ENCODE measurements around the gene E2F1. TPM values are rescaled to one million over a fixed set of nuclear protein-coding genes. Genes with fewer than 3 reads are reported as not detected.

E2F1 gene
- total RNA-seq, 2 experiments from 2014 or later, result 60.0 to 61.7 TPM

DNA sequence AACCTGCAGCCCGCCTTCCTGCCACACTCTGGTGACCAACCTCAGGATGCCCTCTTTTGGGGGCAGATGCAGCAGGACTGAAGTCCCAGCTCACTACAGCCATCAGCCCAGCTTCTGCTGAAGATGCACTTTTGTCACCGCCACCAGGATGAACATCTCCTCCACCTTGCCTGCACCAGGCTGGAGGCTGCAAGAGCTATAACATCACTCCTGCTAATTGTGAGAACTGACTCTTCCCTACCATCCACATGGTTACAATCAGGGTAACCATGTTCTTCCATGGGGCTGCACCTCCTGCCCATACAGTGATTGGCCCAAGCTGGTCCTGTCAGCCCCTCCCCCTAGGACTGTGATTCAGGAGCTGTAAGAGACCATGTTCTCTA lies 21.4 kb downstream of the E2F1 start:
- Mint-ChIP-seq H3K9me3 (no peaks in the 10 kb centered on the region), H3K27ac (peak overlapping the region; percentile 88), H3K4me1 (peaks cover 52% of the 10 kb centered on the region), H3K36me3 (ENCODE audit: low read depth) (peaks cover 11% of the 10 kb centered on the region), H3K4me3 (peak overlapping the region; percentile 79), H3K27me3 (no peaks in the 10 kb centered on the region)
- DNase-seq, result no peak
- POLR2A ChIA-PET, result interaction anchor here (0.7 to 16.8 kb wide), 16 partner anchors 9 to 221 kb away, joined by 3 to 312 read pairs (median 16); partner anchors contain the start of genes CBFA2T2, E2F1, PXMP4 and SNTA1
- CTCF ChIA-PET, result interaction anchor here (0.6 to 1.4 kb wide), 5 partner anchors 10 to 211 kb away, joined by 3 to 5 read pairs (median 3); partner anchors contain the start of gene ZNF341

DNA sequence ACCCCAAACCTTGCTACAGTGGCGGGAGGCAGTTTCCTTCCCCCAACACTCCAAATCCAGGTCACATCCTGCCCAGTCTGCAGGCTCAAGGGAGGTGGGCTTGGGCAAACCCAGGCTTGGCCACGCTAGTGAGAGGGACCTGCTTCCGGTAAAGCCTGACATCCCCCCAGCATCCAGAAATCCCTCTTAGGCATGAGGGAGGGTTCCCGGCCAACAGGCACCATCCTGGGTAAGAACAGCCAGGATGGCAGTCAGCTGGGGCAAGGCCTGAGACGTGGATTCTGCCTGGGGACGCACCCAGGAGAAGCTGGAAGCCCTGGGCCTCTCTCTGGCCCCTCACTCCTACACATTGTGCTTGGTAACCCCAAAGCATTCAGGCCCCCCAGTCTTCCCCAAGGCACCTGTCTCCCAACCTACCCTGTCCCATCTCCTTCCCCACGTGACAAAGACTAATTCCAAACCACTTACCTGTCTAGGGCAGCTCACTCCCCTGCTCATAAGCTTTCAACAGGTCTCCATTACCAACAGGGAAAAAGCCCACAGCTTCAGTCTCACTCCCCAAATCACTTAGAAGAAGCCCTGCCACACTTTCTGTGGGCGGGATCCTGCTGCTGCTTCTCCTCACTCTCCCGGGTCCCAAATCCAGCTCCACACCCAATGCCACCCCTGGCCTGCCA lies 22.0 kb downstream of the E2F1 start:
- H3K4me1 Mint-ChIP-seq, result peaks cover 52% of the 10 kb centered on the region
- ChIA-PET CTCF (interaction anchor here (0.6 to 1.4 kb wide), 6 partner anchors 11 to 210 kb away, joined by 3 to 5 read pairs (median 3); partner anchors contain the start of gene ZNF341), POLR2A (interaction anchor here (0.7 to 16.8 kb wide), 20 partner anchors 11 to 330 kb away, joined by 3 to 312 read pairs (median 13); partner anchors contain the start of genes CBFA2T2, E2F1, PXMP4 and RALY)
- H3K27me3 Mint-ChIP-seq, result no peaks in the 10 kb centered on the region
- H3K4me3 Mint-ChIP-seq, result peak overlapping the region; percentile 79
- peak overlapping the region; percentile 88 for H3K27ac Mint-ChIP-seq
- no peak for DNase-seq
- no peaks in the 10 kb centered on the region for H3K9me3 Mint-ChIP-seq
- peaks cover 11% of the 10 kb centered on the region for H3K36me3 Mint-ChIP-seq (ENCODE audit: low read depth)

DNA sequence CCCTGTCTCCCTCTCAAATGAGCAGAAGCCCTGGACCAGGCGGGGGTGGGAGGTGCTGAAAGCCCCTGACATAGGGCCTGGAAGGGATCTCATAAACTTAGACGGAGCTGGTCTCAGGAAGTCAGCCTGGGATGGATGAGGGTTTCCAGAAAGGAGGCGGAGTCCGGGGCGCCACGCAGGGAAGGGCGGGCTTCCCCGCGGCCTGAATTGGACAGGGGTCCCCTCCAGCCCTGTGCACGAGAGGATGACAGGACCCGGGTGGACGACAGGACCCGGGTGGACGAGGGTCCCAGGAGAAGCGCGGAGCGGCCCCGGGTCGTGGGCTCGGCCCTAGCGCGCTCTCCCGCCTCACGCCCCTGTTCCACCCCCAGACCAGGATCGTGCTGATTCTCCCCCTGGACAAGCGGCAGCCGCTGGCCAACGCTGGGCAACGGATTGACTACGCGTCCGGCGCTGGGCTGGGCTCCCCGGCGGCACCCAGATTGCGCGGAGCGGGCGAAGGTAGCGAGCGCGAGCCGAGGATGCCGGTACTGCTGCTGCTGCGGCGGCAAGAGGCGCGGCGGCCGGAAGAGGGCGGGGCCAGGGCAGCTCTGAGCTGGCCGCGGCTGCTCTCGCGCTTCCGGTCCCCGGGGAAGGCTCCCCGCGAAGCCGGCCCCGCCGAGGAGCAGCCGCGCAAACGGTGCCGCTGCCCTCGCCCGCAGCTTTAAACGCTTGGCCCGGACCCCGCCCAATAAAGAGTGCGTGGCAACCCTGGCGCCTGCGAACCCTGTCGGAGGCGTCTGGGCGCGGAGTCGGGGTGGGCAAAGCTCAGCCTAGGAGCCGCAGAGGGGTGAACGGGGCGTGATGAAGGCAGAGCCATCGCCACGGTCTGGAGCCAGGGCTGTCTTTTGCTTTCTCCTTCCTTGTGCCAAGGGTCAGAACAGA lies 22.8 kb downstream of the E2F1 start:
- Mint-ChIP-seq H3K27me3 (no peaks in the 10 kb centered on the region), H3K4me3 (peak overlapping the region; percentile 79), H3K36me3 (ENCODE audit: low read depth) (peaks cover 10% of the 10 kb centered on the region), H3K9me3 (no peaks in the 10 kb centered on the region), H3K27ac (peak overlapping the region; percentile 88), H3K4me1 (peaks cover 48% of the 10 kb centered on the region)
- POLR2A ChIA-PET, result interaction anchor here (0.6 to 16.8 kb wide), 25 partner anchors 11 to 448 kb away, joined by 3 to 312 read pairs (median 5); partner anchors contain the start of genes CBFA2T2, CDK5RAP1, E2F1 and EIF2S2
- CTCF ChIA-PET, result interaction anchor here (0.8 to 1.4 kb wide), 4 partner anchors 10 to 210 kb away, joined by 3 to 4 read pairs (median 4); no protein-coding TSS in a partner anchor
- peak; percentile 89 for DNase-seq

DNA sequence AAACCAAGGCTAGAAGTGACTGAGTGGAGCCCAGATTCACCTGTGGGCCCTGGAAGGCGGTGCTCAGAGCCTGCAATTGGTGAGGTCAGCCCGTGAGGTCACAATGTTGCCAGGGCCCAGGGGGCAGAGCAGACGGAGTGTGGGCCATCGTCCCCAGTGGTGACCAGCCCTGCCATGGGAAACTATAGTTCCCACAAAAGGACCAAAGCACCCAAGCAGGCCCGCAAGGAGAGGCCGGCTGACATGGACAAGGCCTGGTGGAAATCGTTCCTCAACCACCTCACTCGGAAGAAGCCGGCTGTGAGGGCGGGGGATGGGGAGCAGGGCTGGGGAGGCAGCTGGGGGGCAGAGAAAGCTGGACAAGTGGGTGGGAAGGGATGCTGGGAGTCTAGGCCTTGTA lies 24.0 kb downstream of the E2F1 start, which contains the start of gene C20orf144:
Gene C20orf144, plus strand, starts transcription at position 156 of the 400 bp plus-strand sequence. Its CDS starts 19 bp downstream, at position 175.
- CTCF ChIA-PET, result interaction anchor here (0.8 kb wide), 1 partner anchor 9 kb away, joined by 4 read pairs; no protein-coding TSS in a partner anchor
- H3K27ac Mint-ChIP-seq, result peak within 1 kb of the TSS; percentile 88
- no peaks in the 10 kb centered on the region for H3K27me3 Mint-ChIP-seq
- peaks cover 7% of the 10 kb centered on the region for H3K36me3 Mint-ChIP-seq (ENCODE audit: low read depth)
- no peak for DNase-seq
- H3K4me1 Mint-ChIP-seq, result peaks cover 43% of the 10 kb centered on the region
- peak within 1 kb of the TSS; percentile 79 for H3K4me3 Mint-ChIP-seq
- POLR2A ChIA-PET, result interaction anchor here (1.4 to 16.8 kb wide), 8 partner anchors 13 to 332 kb away, joined by 3 to 312 read pairs (median 16); partner anchors contain the start of genes CBFA2T2, E2F1, RALY and ZNF341
- no peaks in the 10 kb centered on the region for H3K9me3 Mint-ChIP-seq

DNA sequence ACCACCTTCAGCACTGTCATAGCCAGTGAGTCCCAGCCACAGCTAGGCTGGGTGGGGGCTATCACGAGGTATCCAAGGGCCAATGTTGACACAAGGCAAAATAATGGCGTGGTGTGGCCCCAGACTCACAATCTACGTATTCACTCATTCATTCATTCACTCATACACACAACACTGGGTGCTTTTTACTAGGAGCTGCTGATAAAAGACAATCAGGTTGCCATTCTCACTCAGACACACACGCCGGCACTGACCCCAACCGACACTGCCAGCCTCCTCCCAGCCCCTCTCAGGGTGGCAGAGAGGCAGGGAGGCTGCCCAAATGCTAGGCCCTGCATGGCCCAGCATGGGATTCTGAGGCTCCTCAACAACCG lies 25.5 kb downstream of the E2F1 start:
- Mint-ChIP-seq H3K9me3 (no peaks in the 10 kb centered on the region), H3K4me1 (peaks cover 31% of the 10 kb centered on the region), H3K4me3 (no peak overlapping the region), H3K27ac (no peak overlapping the region), H3K27me3 (no peaks in the 10 kb centered on the region), H3K36me3 (ENCODE audit: low read depth) (peaks cover 7% of the 10 kb centered on the region)
- no peak for DNase-seq
- CTCF ChIA-PET, result no interaction called here
- POLR2A ChIA-PET, result interaction anchor here (0.7 to 16.8 kb wide), 4 partner anchors 9 to 72 kb away, joined by 3 to 312 read pairs (median 6); no protein-coding TSS in a partner anchor

DNA sequence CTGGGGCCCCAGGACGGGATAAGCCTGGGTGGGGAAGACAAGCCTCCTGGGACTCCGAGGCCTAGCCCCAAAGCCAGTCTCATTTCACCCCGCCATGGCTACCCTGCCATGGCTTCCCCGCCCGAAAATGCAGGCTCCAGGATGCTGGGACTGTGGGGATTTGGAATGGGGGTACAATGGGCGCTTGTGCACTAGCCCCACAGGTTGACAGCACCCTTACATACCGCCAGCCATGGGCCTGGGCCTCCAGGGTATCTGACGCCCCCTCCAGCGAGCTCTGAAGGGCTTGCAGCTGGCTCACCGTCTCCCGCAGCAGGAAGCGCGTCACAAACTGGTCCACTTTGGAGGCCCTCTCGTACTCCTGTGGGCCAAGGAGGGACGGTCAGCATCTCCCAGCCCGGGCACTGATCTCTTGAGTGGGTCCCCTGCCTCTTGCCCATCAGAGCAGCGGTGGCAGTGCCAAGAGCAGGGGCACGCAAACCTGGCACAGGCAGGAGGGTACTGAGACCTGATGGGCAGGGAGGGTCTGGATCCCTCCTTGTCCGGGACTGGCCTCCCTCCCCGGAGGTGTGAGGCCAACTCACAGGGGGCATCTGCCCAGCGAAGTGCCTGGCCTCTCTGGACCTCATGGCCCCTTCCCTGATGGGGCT lies 26.0 kb downstream of the E2F1 start:
- Mint-ChIP-seq H3K27ac (no peak overlapping the region), H3K9me3 (no peaks in the 10 kb centered on the region), H3K27me3 (no peaks in the 10 kb centered on the region), H3K4me1 (peaks cover 26% of the 10 kb centered on the region), H3K36me3 (ENCODE audit: low read depth) (peaks cover 7% of the 10 kb centered on the region), H3K4me3 (no peak overlapping the region)
- POLR2A ChIA-PET, result interaction anchor here (1.2 to 16.8 kb wide), 3 partner anchors 8 to 73 kb away, joined by 3 to 312 read pairs (median 7); no protein-coding TSS in a partner anchor
- CTCF ChIA-PET, result no interaction called here
- DNase-seq, result no peak

DNA sequence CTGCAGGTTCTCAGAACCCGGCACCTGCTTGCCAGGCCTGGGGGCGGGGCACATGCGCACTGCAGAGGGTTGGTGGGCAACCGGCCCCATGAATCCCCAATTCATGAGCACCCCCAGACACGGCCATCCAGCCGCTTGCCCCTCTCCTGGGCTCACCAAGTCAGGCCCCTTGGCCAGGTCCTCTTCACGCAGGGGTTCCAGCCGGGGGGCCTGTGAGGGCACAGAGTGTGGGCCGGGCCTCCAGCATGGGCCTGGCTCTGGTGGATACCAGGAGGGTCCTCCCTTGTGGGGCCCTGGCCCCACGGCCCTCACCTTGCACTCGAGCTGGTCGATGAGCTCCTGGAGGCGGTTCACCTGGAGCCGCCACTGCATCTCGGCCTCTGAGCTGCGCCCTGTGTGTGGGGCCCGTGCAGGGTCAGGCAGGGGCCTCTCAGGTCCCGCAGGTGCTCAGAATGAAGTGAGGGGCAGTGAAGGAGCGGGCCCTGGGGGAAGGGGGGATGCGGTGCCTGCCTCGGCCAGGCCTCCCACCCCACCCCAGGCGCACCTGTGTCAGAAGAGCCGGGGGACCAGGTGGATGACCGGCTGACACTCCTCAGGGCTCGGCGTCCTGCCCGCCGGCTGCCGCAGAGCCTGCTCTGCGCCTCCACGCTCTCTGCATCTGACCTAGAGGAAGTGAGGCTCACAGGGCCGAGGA lies 26.7 kb downstream of the E2F1 start:
- peaks cover 4% of the 10 kb centered on the region for H3K36me3 Mint-ChIP-seq (ENCODE audit: low read depth)
- ChIA-PET POLR2A (no interaction called here), CTCF (no interaction called here)
- peaks cover 20% of the 10 kb centered on the region for H3K4me1 Mint-ChIP-seq
- DNase-seq, result no peak
- H3K27ac Mint-ChIP-seq, result no peak overlapping the region
- H3K27me3 Mint-ChIP-seq, result no peaks in the 10 kb centered on the region
- no peaks in the 10 kb centered on the region for H3K9me3 Mint-ChIP-seq
- no peak overlapping the region for H3K4me3 Mint-ChIP-seq

DNA sequence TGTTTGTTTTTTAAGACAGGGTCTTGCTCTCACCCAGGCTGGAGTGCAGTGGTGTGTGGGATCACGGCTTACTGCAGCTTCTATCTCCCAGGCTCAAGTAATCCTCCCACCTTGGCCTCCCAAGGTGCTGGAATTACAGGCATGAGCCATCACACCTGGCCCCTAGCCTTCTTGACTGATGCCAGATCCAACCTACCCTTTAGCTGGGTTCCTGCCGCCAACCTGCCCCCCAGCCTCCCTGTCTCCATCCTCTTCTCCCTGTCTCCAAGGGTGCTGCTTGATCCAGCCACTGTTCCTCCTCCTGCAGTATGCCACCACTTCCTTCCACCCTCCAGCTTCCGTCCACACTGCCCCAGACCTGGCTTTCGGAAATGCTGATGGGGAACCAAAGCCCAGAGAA lies 27.3 kb downstream of the E2F1 start:
- Mint-ChIP-seq H3K36me3 (ENCODE audit: low read depth) (peaks cover 4% of the 10 kb centered on the region), H3K27me3 (no peaks in the 10 kb centered on the region), H3K9me3 (no peaks in the 10 kb centered on the region), H3K4me1 (peaks cover 14% of the 10 kb centered on the region), H3K27ac (no peak overlapping the region), H3K4me3 (no peak overlapping the region)
- CTCF ChIA-PET, result no interaction called here
- no peak for DNase-seq
- POLR2A ChIA-PET, result no interaction called here

DNA sequence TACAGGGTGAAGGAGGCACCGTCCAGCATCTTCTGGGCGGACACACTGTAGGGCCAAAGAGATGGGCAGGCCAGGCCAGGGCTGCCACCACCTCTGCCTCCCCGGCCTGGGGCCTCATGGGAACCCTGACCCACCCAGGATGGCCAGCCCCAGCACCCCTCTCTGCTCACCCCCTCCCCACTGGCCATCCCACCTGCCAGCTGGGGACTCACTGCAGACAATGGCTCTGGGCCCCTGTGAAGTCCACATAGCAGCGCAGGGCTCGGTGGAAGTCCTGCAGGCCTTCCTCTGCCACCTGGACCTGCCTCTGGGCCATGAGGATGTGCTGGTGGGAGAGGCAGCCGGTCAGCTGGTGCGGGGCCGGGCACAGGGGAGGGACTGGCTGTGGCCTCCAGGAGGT lies 27.7 kb downstream of the E2F1 start:
- Mint-ChIP-seq H3K4me1 (peaks cover 15% of the 10 kb centered on the region), H3K36me3 (ENCODE audit: low read depth) (peaks cover 4% of the 10 kb centered on the region), H3K9me3 (no peaks in the 10 kb centered on the region), H3K27me3 (no peaks in the 10 kb centered on the region), H3K27ac (no peak overlapping the region), H3K4me3 (no peak overlapping the region)
- ChIA-PET POLR2A (no interaction called here), CTCF (no interaction called here)
- no peak for DNase-seq

DNA sequence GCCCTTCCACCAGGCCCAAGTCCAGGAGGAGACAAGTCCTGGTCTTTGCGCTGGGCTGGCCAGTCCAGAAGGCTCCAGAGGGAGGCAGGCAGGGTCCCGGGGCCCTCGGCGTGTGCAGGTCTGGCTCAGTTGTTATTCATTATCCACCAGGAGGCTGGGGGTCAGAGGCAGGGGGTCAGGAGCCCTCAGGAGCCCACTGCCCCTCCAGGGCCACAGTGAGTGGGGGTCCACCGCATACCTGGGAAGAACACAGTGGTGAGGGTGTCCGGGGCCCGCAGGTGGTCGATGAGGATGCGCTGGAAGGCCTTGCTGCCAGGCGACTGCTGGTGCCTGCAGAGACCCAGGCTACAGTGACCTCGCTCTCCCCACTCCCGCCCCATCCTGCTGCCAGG lies 28.5 kb downstream of the E2F1 start:
- H3K27me3 Mint-ChIP-seq, result no peaks in the 10 kb centered on the region
- DNase-seq, result no peak
- no peaks in the 10 kb centered on the region for H3K9me3 Mint-ChIP-seq
- H3K4me1 Mint-ChIP-seq, result peaks cover 19% of the 10 kb centered on the region
- CTCF ChIA-PET, result no interaction called here
- H3K4me3 Mint-ChIP-seq, result no peak overlapping the region
- H3K27ac Mint-ChIP-seq, result no peak overlapping the region
- POLR2A ChIA-PET, result interaction anchor here (0.9 to 1.0 kb wide), 2 partner anchors 10 to 22 kb away, joined by 3 to 4 read pairs; no protein-coding TSS in a partner anchor
- peaks cover 4% of the 10 kb centered on the region for H3K36me3 Mint-ChIP-seq (ENCODE audit: low read depth)

DNA sequence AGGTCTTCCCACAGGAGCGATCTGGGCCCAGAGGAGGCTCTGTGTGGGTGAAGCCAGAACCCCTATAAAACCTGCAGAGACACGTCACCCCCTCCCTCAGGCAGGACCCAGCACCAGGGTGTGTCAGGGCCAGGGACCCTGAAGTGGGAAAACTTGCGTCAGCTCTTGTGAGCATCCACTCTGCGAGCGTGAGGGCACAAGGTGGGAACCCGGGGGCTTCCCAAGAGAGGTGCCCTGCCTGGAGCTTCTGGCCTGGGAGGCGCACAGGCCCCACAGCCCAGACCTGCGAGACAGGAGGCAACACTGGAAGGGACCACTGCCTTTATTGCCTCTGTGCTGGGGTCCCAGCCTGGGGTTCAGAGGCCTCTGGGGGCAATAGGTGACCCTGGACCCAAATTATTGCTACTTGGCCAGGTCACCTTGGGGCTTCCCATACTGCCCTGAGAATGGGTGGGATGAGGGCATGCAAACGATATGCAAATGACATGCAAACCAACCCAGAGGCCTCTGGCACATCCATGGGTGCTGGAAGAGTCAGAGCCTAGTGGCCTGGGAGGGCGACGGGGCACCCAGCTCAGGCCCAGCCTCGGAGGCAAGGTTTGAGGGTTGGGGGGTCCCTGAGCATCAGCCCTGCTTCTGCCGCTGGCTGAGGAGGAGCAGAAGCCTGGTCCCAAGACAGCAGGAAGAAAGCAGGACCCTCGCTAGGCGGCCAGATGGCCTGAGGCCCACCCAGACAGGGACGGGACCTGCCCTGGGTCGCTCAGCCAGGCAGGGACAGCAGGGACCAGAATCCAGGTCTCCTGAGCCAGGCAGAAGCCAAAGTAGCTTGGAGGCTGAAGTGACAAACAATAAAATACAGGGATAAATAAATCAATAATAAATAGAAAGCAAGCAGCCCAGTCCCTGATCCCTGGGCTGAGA lies 29.1 kb downstream of the E2F1 start:
- POLR2A ChIA-PET, result interaction anchor here (0.9 to 1.2 kb wide), 3 partner anchors 10 to 22 kb away, joined by 3 to 4 read pairs (median 3); no protein-coding TSS in a partner anchor
- Mint-ChIP-seq H3K27ac (no peak overlapping the region), H3K9me3 (no peaks in the 10 kb centered on the region), H3K4me1 (peaks cover 20% of the 10 kb centered on the region), H3K36me3 (ENCODE audit: low read depth) (peaks cover 4% of the 10 kb centered on the region), H3K27me3 (no peaks in the 10 kb centered on the region), H3K4me3 (no peak overlapping the region)
- DNase-seq, result no peak
- CTCF ChIA-PET, result no interaction called here
